ENCODE data around the gene TCF4.

Gene TCF4

GRCh38 chr18:55286257-55286825 lies 301.7 kb downstream of the TCF4 start:
- H4K20me1 ChIP-seq (ENCODE audit: control insufficient read depth, insufficient read depth, low read depth, low read length): peaks cover 6% of the 10 kb centered on the region; the same call in 1 of the 2 replicates
- no peaks in the 10 kb centered on the region for H3K4me1 ChIP-seq (ENCODE audit: control insufficient read depth, low read length)
- peaks cover 93% of the 10 kb centered on the region for H3K79me2 ChIP-seq (ENCODE audit: control insufficient read depth, low read length)
- H3K4me2 ChIP-seq (ENCODE audit: low read length): no peak overlapping the region
- H3K9me2 ChIP-seq (replicated peaks; ENCODE audit: control insufficient read depth, low read length): no peaks in the 10 kb centered on the region
- H3K27me3 ChIP-seq (ENCODE audit: control insufficient read depth, low read length): no peaks in the 10 kb centered on the region
- H3K36me3 ChIP-seq (ENCODE audit: control insufficient read depth, low read length): peaks cover 26% of the 10 kb centered on the region
- no peaks in the 10 kb centered on the region for H3K9me3 ChIP-seq (ENCODE audit: control insufficient read depth, insufficient read depth, low read length)
- H3K27ac ChIP-seq (ENCODE audit: low read depth, low read length): no peak overlapping the region
- no peak overlapping the region for H3K4me3 ChIP-seq (ENCODE audit: low read length)
- H3F3A ChIP-seq (ENCODE audit: control insufficient read depth, insufficient read depth): no peaks in the 10 kb centered on the region
- no peak for TF ChIP-seq EZH2phosphoT487 (IDR thresholded peaks at IDR 0.05; ENCODE audit: borderline replicate concordance, low read length)
- TF ChIP-seq CTCF (IDR thresholded peaks at IDR 0.05; ENCODE audit: low read depth, low read length, poor library complexity, severe bottlenecking): no peak

- Histone ChIP-seq H3K9me3 (ENCODE audit: control insufficient read depth, insufficient read depth, low read length) (no peaks in the 10 kb centered on the region), H3K4me2 (ENCODE audit: low read length) (no peak overlapping the region), H4K20me1 (ENCODE audit: control insufficient read depth, insufficient read depth, low read depth, low read length) (peaks cover 3% of the 10 kb centered on the region; the same call in 1 of the 2 replicates), H3K27ac (ENCODE audit: low read depth, low read length) (no peak overlapping the region), H3K4me3 (ENCODE audit: low read length) (no peak overlapping the region), H3K4me1 (ENCODE audit: control insufficient read depth, low read length) (peaks cover 4% of the 10 kb centered on the region; the same call in 1 of the 2 replicates), H3K79me2 (ENCODE audit: control insufficient read depth, low read length) (peaks cover 92% of the 10 kb centered on the region), H3K36me3 (ENCODE audit: control insufficient read depth, low read length) (peaks cover 31% of the 10 kb centered on the region), H3F3A (ENCODE audit: control insufficient read depth, insufficient read depth) (no peaks in the 10 kb centered on the region), H3K27me3 (ENCODE audit: control insufficient read depth, low read length) (no peaks in the 10 kb centered on the region), H3K9me2 (replicated peaks; ENCODE audit: control insufficient read depth, low read length) (no peaks in the 10 kb centered on the region)
- no peak for TF ChIP-seq EZH2phosphoT487 (IDR thresholded peaks at IDR 0.05; ENCODE audit: borderline replicate concordance, low read length)
- TF ChIP-seq CTCF (IDR thresholded peaks at IDR 0.05; ENCODE audit: low read depth, low read length, poor library complexity, severe bottlenecking): no peak
Observed at GRCh38 chr18:55284614-55285013, 303.4 kb downstream of the TCF4 start.

GRCh38 chr18:55283309-55283708 lies 304.7 kb downstream of the TCF4 start:
- Histone ChIP-seq H3K9me3 (ENCODE audit: control insufficient read depth, insufficient read depth, low read length) (no peaks in the 10 kb centered on the region), H3K27me3 (ENCODE audit: control insufficient read depth, low read length) (no peaks in the 10 kb centered on the region), H3F3A (ENCODE audit: control insufficient read depth, insufficient read depth) (no peaks in the 10 kb centered on the region), H3K36me3 (ENCODE audit: control insufficient read depth, low read length) (peaks cover 41% of the 10 kb centered on the region), H3K27ac (ENCODE audit: low read depth, low read length) (no peak overlapping the region), H3K9me2 (replicated peaks; ENCODE audit: control insufficient read depth, low read length) (no peaks in the 10 kb centered on the region), H4K20me1 (ENCODE audit: control insufficient read depth, insufficient read depth, low read depth, low read length) (peaks cover 3% of the 10 kb centered on the region; the same call in 1 of the 2 replicates), H3K4me2 (ENCODE audit: low read length) (no peak overlapping the region), H3K4me3 (ENCODE audit: low read length) (no peak overlapping the region), H3K79me2 (ENCODE audit: control insufficient read depth, low read length) (peaks cover 87% of the 10 kb centered on the region), H3K4me1 (ENCODE audit: control insufficient read depth, low read length) (peaks cover 4% of the 10 kb centered on the region; the same call in 1 of the 2 replicates)
- no peak for TF ChIP-seq EZH2phosphoT487 (IDR thresholded peaks at IDR 0.05; ENCODE audit: borderline replicate concordance, low read length)
- TF ChIP-seq CTCF (IDR thresholded peaks at IDR 0.05; ENCODE audit: low read depth, low read length, poor library complexity, severe bottlenecking): no peak

Measured in DOHH2 (cell line).